ENCODE results near the gene FOSL1. TPM values are rescaled to one million over a fixed set of nuclear protein-coding genes. Genes with fewer than 3 reads are reported as not detected.

The FOSL1 gene
- total and polyA plus RNA-seq, 2 of the 13 experiments (the other 11 are each of a cell fraction or from before 2014, with no cell fraction given): 4.0 to 4.1 TPM

- TF ChIP-seq ZBTB46 (CRISPR knock-in tag; IDR thresholded peaks at IDR 0.05; ENCODE audit: borderline replicate concordance): no peak
- TF ChIP-seq PLRG1 (conservative IDR thresholded peaks at IDR 0.05): no peak
- no peak for TF ChIP-seq ZHX1 (CRISPR knock-in tag; IDR thresholded peaks at IDR 0.05; ENCODE audit: low read depth)
- no peak for TF ChIP-seq PCBP1 (IDR thresholded peaks at IDR 0.05; ENCODE audit: borderline replicate concordance, low read depth, low read length)
- no peak; the same call in 1 of the 2 replicates for TF ChIP-seq ZFX (CRISPR knock-in tag; IDR thresholded peaks at IDR 0.05; ENCODE audit: low read depth)
- TF ChIP-seq AGO2 (optimal IDR thresholded peaks at IDR 0.05; ENCODE audit: low read depth, low read length): no peak
- TF ChIP-seq ZNF121 (CRISPR knock-in tag; IDR thresholded peaks at IDR 0.05): peak; percentile 97
- TF ChIP-seq IKZF1 (IDR thresholded peaks at IDR 0.05): no peak
- no peak for TF ChIP-seq ZBTB26 (CRISPR knock-in tag; IDR thresholded peaks at IDR 0.05; ENCODE audit: borderline replicate concordance)
- TF ChIP-seq ZNF564 (CRISPR knock-in tag; IDR thresholded peaks at IDR 0.05): no peak
- no peak for TF ChIP-seq ZNF737 (CRISPR knock-in tag; IDR thresholded peaks at IDR 0.05; ENCODE audit: borderline replicate concordance)
- TF ChIP-seq NFKBIZ (CRISPR knock-in tag; IDR thresholded peaks at IDR 0.05): 0 out of 2 replicates have a peak, but pooled peaks have one; percentile 26
- 0 out of 2 replicates have a peak, but pooled peaks have one; percentile 57 for TF ChIP-seq PRDM10 (CRISPR knock-in tag; IDR thresholded peaks at IDR 0.05; ENCODE audit: low read depth)
- peak; percentile 76; the same call in 1 of the 2 replicates for TF ChIP-seq FLYWCH1 (CRISPR knock-in tag; IDR thresholded peaks at IDR 0.05)
- peak; percentile 100 for TF ChIP-seq HIVEP1 (CRISPR knock-in tag; IDR thresholded peaks at IDR 0.05)
- TF ChIP-seq BORCS8-MEF2B (CRISPR knock-in tag; IDR thresholded peaks at IDR 0.05): peak; percentile 69; the same call in 1 of the 2 replicates
- TF ChIP-seq ZNF607 (CRISPR knock-in tag; IDR thresholded peaks at IDR 0.05; ENCODE audit: borderline replicate concordance): peak; percentile 53; the same call in 1 of the 2 replicates
- TF ChIP-seq BCL3 (CRISPR knock-in tag; IDR thresholded peaks at IDR 0.05): peak; percentile 91
These were observed 26.7 kb downstream of the FOSL1 start (continued) for GRCh38 chr11:65873318-65874156.
